ENCODE results near the gene DZIP3.
A peak's percentile ranks its signal among the peaks of the same experiment; 100 is the strongest.
"Not testable (repeated sequence)": the region's sequence is repeated elsewhere in the genome, so short reads cannot be mapped to it uniquely, and the experiment has no call there.

DZIP3 gene

GRCh38 chr3:108672701-108673100, 83.2 kb downstream of the DZIP3 start:
- DNase-seq (ENCODE audit: insufficient read length, low spot score) (no peak), FAIRE-seq (no peak)

- FAIRE-seq, result peak; percentile 79
- DNase-seq (ENCODE audit: insufficient read length, low spot score), result no peak
Measured at GRCh38 chr3:108673988-108674661, 84.6 kb downstream of the DZIP3 start.

GRCh38 chr3:108677811-108678210, 88.3 kb downstream of the DZIP3 start:
- FAIRE-seq, result no peak

GRCh38 chr3:108692286-108692685, 102.8 kb downstream of the DZIP3 start:
- DNase-seq (ENCODE audit: insufficient read length, low spot score), result not testable (repeated sequence)
- FAIRE-seq, result peak; percentile 56

More at GRCh38 chr3:108677811-108678210, 88.3 kb downstream of the DZIP3 start:
- no peak for DNase-seq (ENCODE audit: insufficient read length, low spot score)

- FAIRE-seq (no peak), DNase-seq (ENCODE audit: insufficient read length, low spot score) (no peak)
Measured at GRCh38 chr3:108698461-108698860, 108.9 kb downstream of the DZIP3 start.

GRCh38 chr3:108705045-108705444, 115.5 kb downstream of the DZIP3 start:
- DNase-seq (ENCODE audit: insufficient read length, low spot score) (no peak), FAIRE-seq (no peak)

- no peak for DNase-seq (ENCODE audit: insufficient read length, low spot score)
- FAIRE-seq, result no peak
Measured at GRCh38 chr3:108713009-108713516, 123.5 kb downstream of the DZIP3 start.

GRCh38 chr3:108713816-108714215, 124.3 kb downstream of the DZIP3 start:
- FAIRE-seq, result no peak
- no peak for DNase-seq (ENCODE audit: insufficient read length, low spot score)

- no peak for FAIRE-seq
- no peak for DNase-seq (ENCODE audit: insufficient read length, low spot score)
Measured at GRCh38 chr3:108718454-108718853, 128.9 kb downstream of the DZIP3 start.

- FAIRE-seq, result no peak
- no peak for DNase-seq (ENCODE audit: insufficient read length, low spot score)
Measured at GRCh38 chr3:108719178-108719806, 129.8 kb downstream of the DZIP3 start.

- DNase-seq (ENCODE audit: insufficient read length, low spot score), result no peak
- no peak for FAIRE-seq
Measured at GRCh38 chr3:108722724-108723123, 133.2 kb downstream of the DZIP3 start.

- no peak for FAIRE-seq
Measured at GRCh38 chr3:108724101-108724500, 134.6 kb downstream of the DZIP3 start.

GRCh38 chr3:108728105-108728504, 138.6 kb downstream of the DZIP3 start:
- FAIRE-seq (no peak), DNase-seq (ENCODE audit: insufficient read length, low spot score) (no peak)

More at GRCh38 chr3:108724101-108724500, 134.6 kb downstream of the DZIP3 start:
- no peak for DNase-seq (ENCODE audit: insufficient read length, low spot score)

GRCh38 chr3:108728934-108729333, 139.4 kb downstream of the DZIP3 start:
- DNase-seq (ENCODE audit: insufficient read length, low spot score) (no peak), FAIRE-seq (no peak)

- DNase-seq (ENCODE audit: insufficient read length, low spot score) (no peak), FAIRE-seq (no peak)
Measured at GRCh38 chr3:108736821-108737220, 147.3 kb downstream of the DZIP3 start.

GRCh38 chr3:108742929-108743328, 153.4 kb downstream of the DZIP3 start:
- no peak for FAIRE-seq

More at GRCh38 chr3:108742929-108743328, 153.4 kb downstream of the DZIP3 start:
- DNase-seq (ENCODE audit: insufficient read length, low spot score), result no peak
